Mesenchymal stem cell (in vitro differentiated cells and primary cell): ENCODE results near the gene CASP2.

Experiments used
- DNase-seq: peaks from one replicate; pipeline ENCODE4 v3.0.0-alpha.2; 2013
- H2AFZ ChIP-seq: one replicate; pipeline ENCODE4 v1.6.1; 2013; ENCODE audit warnings: low read depth, mild to moderate bottlenecking, control low read depth, inconsistent platforms, low read length, moderate library complexity
- H2AK5ac ChIP-seq: 2 replicates; pipeline ENCODE4 v1.6.1; 2013; ENCODE audit warnings: low read length, moderate library complexity, mild to moderate bottlenecking, inconsistent platforms; ENCODE audit not compliant: severe bottlenecking
- H2BK120ac ChIP-seq: one replicate; pipeline ENCODE4 v1.6.1; 2013; ENCODE audit warnings: low read depth, mild to moderate bottlenecking, inconsistent platforms, low read length, moderate library complexity
- H2BK12ac ChIP-seq, 2 experiments: one replicate each; pipeline ENCODE4 v1.6.1; 2013; ENCODE audit warnings: inconsistent platforms in 2 of 2, low read length in 2 of 2, mild to moderate bottlenecking in 2 of 2, moderate library complexity in 2 of 2, control low read depth in 1 of 2
- H2BK15ac ChIP-seq: one replicate; pipeline ENCODE4 v1.6.1; 2013; ENCODE audit warnings: mild to moderate bottlenecking, low read depth, inconsistent platforms; ENCODE audit not compliant: poor library complexity, severe bottlenecking
- H2BK5ac ChIP-seq: 2 replicates; pipeline ENCODE4 v1.6.1; 2013; ENCODE audit warnings: low read depth, mild to moderate bottlenecking, low read length, control low read depth, inconsistent platforms; ENCODE audit not compliant: poor library complexity, severe bottlenecking
- H3K14ac ChIP-seq, 2 experiments: one replicate each; pipeline ENCODE4 v1.6.1; 2013; ENCODE audit warnings: inconsistent platforms in 2 of 2, low read length in 2 of 2, control low read depth in 1 of 2, mild to moderate bottlenecking in 1 of 2, moderate library complexity in 1 of 2
- H3K18ac ChIP-seq, 2 experiments: one replicate each; pipeline ENCODE4 v1.6.1; 2013; ENCODE audit warnings: inconsistent platforms in 2 of 2, low read length in 2 of 2, control low read depth in 1 of 2, low read depth in 1 of 2, mild to moderate bottlenecking in 1 of 2
- H3K23ac ChIP-seq, 2 experiments: one replicate each; pipeline ENCODE4 v1.6.1; 2013; ENCODE audit warnings: inconsistent platforms in 2 of 2, low read length in 2 of 2, mild to moderate bottlenecking in 2 of 2, moderate library complexity in 2 of 2, control low read depth in 1 of 2
- H3K27ac ChIP-seq: 2 replicates; pipeline ENCODE4 v1.5.1; 2013; ENCODE audit warnings: mild to moderate bottlenecking, moderate library complexity, low read length, control low read depth, inconsistent platforms; ENCODE audit not compliant: poor library complexity, severe bottlenecking
- H3K27me3 ChIP-seq, 2 experiments: 2 replicates each; pipeline versions ENCODE4 v1.6.1 to v1.7.0; 2013; ENCODE audit warnings: low read length in 2 of 2, mild to moderate bottlenecking in 2 of 2, moderate library complexity in 2 of 2, control low read depth in 1 of 2, inconsistent platforms in 1 of 2; ENCODE audit not compliant: control insufficient read depth in 1 of 2, insufficient read depth in 1 of 2
- H3K36me3 ChIP-seq, 2 experiments: 2 replicates each; pipeline versions ENCODE4 v1.6.1 to v1.7.0; 2013; ENCODE audit warnings: low read length in 2 of 2, control low read depth in 1 of 2, inconsistent platforms in 1 of 2, low read depth in 1 of 2, mild to moderate bottlenecking in 1 of 2; ENCODE audit not compliant: insufficient read depth in 2 of 2, control insufficient read depth in 1 of 2
- H3K4ac ChIP-seq, 2 experiments: one replicate each; pipeline ENCODE4 v1.6.1; 2013; ENCODE audit warnings: inconsistent platforms in 2 of 2, low read length in 2 of 2, mild to moderate bottlenecking in 2 of 2, moderate library complexity in 2 of 2, control low read depth in 1 of 2, low read depth in 1 of 2
- H3K4me1 ChIP-seq: 2 replicates; pipeline ENCODE4 v1.6.1; 2013; ENCODE audit warnings: low read depth, low read length, control low read depth; ENCODE audit not compliant: control insufficient read depth, insufficient read depth
- H3K4me2 ChIP-seq: 2 replicates; pipeline ENCODE4 v1.6.1; 2013; ENCODE audit warnings: low read length, mild to moderate bottlenecking, inconsistent platforms; ENCODE audit not compliant: poor library complexity, severe bottlenecking
- H3K4me3 ChIP-seq, 2 experiments: 2 replicates each; pipeline versions ENCODE4 v1.5.1 to v1.7.0; 2013; ENCODE audit warnings: low read length in 2 of 2, mild to moderate bottlenecking in 2 of 2, control low read depth in 1 of 2, low read depth in 1 of 2; ENCODE audit not compliant: insufficient read depth in 1 of 2
- H3K79me1 ChIP-seq: replicated peaks from 2 replicates; pipeline ENCODE4 v1.6.1; 2013; ENCODE audit warnings: mild to moderate bottlenecking, control low read depth, low read length, inconsistent platforms; ENCODE audit not compliant: poor library complexity, severe bottlenecking
- H3K9ac ChIP-seq: 2 replicates; pipeline ENCODE4 v1.7.0; 2013; ENCODE audit warnings: mild to moderate bottlenecking, low read length, moderate library complexity
- H3K9me3 ChIP-seq: 2 replicates; pipeline ENCODE4 v1.7.0; 2013; ENCODE audit warnings: mild to moderate bottlenecking, low read length; ENCODE audit not compliant: control insufficient read depth
- H4K8ac ChIP-seq: one replicate; pipeline ENCODE4 v1.6.1; 2013; ENCODE audit warnings: inconsistent platforms, mild to moderate bottlenecking, low read length, moderate library complexity
- H4K91ac ChIP-seq: one replicate; pipeline ENCODE4 v1.6.1; 2013; ENCODE audit warnings: mild to moderate bottlenecking, low read length, inconsistent platforms
- WGBS: methylation state at CpG from one replicate; pipeline ENCODE4 v1.1.7; 2013; ENCODE audit warnings: mixed read lengths; 5-methylcytosine and 5-hydroxymethylcytosine counted together

The CASP2 gene

GRCh38 chr7:143283381-143283780 lies 4.8 kb upstream of the CASP2 start:
- Histone ChIP-seq H3K4me2 (no peak overlapping the region), H2BK120ac (no peak overlapping the region)

GRCh38 chr7:143284591-143285469 lies 3.3 kb upstream of the CASP2 start, which contains the start of gene TMEM139:
TMEM139 (plus strand) TSS chr7:143284958; CDS start chr7:143285958, 1,000 bp downstream.
- H4K91ac ChIP-seq, result no peak within 1 kb of the TSS
- no peak within 1 kb of the TSS for H3K4me3 ChIP-seq
- no peak within 1 kb of the TSS for H3K4ac ChIP-seq
- H3K9ac ChIP-seq, result no peak within 1 kb of the TSS
- peaks cover 19% of the 10 kb centered on the region for H3K4me1 ChIP-seq
- peak within 1 kb of the TSS; percentile 48 for H3K27ac ChIP-seq
- no peak within 1 kb of the TSS for H3K14ac ChIP-seq
- H3K9me3 ChIP-seq, result no peaks in the 10 kb centered on the region
- no peak within 1 kb of the TSS for H2BK120ac ChIP-seq
- H2AK5ac ChIP-seq, result peak within 1 kb of the TSS; percentile 73
- no peaks in the 10 kb centered on the region for H3K27me3 ChIP-seq
- no peak within 1 kb of the TSS for H2AFZ ChIP-seq
- DNase-seq, result no peak
- H3K79me1 ChIP-seq, result peaks cover 2% of the 10 kb centered on the region
- H3K4me2 ChIP-seq, result no peak within 1 kb of the TSS
- no peak within 1 kb of the TSS for H2BK15ac ChIP-seq
- no peaks in the 10 kb centered on the region for H3K36me3 ChIP-seq
- H4K8ac ChIP-seq, result no peak within 1 kb of the TSS
- no peak within 1 kb of the TSS for H3K18ac ChIP-seq
- no peak within 1 kb of the TSS for H3K23ac ChIP-seq
- WGBS, result 76% methylated on average over 11 of the region's 19 CpGs
- no peak within 1 kb of the TSS for H2BK12ac ChIP-seq
- no peak within 1 kb of the TSS for H2BK5ac ChIP-seq

More at GRCh38 chr7:143283381-143283780, 4.8 kb upstream of the CASP2 start:
- Histone ChIP-seq H3K9ac (no peak overlapping the region), H2BK5ac (no peak overlapping the region), H3K4me3 (no peak overlapping the region), H3K27me3 (no peaks in the 10 kb centered on the region), H3K4ac (no peak overlapping the region), H2AK5ac (no peak overlapping the region), H3K23ac (no peak overlapping the region), H2BK12ac (no peak overlapping the region), H3K14ac (no peak overlapping the region), H4K91ac (no peak overlapping the region), H4K8ac (no peak overlapping the region), H3K9me3 (no peaks in the 10 kb centered on the region), H3K18ac (no peak overlapping the region), H3K36me3 (no peaks in the 10 kb centered on the region), H3K27ac (no peak overlapping the region), H2BK15ac (no peak overlapping the region), H3K79me1 (peaks cover 2% of the 10 kb centered on the region), H2AFZ (no peak overlapping the region), H3K4me1 (peaks cover 20% of the 10 kb centered on the region)
- no peak for DNase-seq
- 79% methylated on average over 4 of the region's 4 CpGs for WGBS

DNA sequence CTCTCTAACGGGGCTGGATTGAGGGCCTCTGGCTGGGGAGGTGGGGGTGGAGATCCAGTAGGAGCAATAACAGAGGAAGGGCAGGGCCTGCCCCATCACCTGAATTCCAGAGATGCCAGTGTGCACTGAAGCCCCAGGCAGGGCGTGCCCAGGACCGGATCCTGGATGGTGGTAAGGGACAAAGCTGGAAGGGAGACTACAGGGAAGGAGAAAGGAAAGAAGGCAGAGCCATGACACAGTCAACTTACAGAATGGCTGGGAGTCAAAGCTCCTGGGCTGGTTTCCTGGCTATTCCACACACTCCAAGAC lies 2.7 kb upstream of the CASP2 start:
- Histone ChIP-seq H2BK15ac (no peak overlapping the region), H4K8ac (no peak overlapping the region), H3K27me3 (no peaks in the 10 kb centered on the region), H3K36me3 (peaks cover 0 to under 1% of the 10 kb centered on the region in 2 experiments), H3K4me1 (peaks cover 19% of the 10 kb centered on the region), H3K27ac (peak overlapping the region; percentile 48), H2BK5ac (no peak overlapping the region), H3K4me3 (no peak overlapping the region), H3K23ac (no peak overlapping the region), H4K91ac (no peak overlapping the region), H3K18ac (no peak overlapping the region), H2BK120ac (no peak overlapping the region), H2AFZ (no peak overlapping the region), H2BK12ac (no peak overlapping the region), H3K14ac (no peak overlapping the region), H2AK5ac (no peak overlapping the region), H3K4me2 (no peak overlapping the region), H3K9me3 (no peaks in the 10 kb centered on the region), H3K4ac (no peak overlapping the region), H3K9ac (no peak overlapping the region), H3K79me1 (peaks cover 2% of the 10 kb centered on the region)
- 67% methylated on average over 3 of the region's 3 CpGs for WGBS
- no peak for DNase-seq

- no peaks in the 10 kb centered on the region for H3K27me3 ChIP-seq
- H2BK15ac ChIP-seq, result no peak overlapping the region
- no peak overlapping the region for H3K4me3 ChIP-seq
- no peak overlapping the region for H3K4me2 ChIP-seq
- no peak overlapping the region for H2AFZ ChIP-seq
- H4K8ac ChIP-seq, result no peak overlapping the region
- peaks cover under 1 to 3% of the 10 kb centered on the region in 2 experiments for H3K36me3 ChIP-seq
- no peak overlapping the region for H2BK120ac ChIP-seq
- no peak overlapping the region for H3K23ac ChIP-seq
- peak overlapping the region; percentile 86 for H2AK5ac ChIP-seq
- DNase-seq, result no peak
- 96% methylated on average over 11 of the region's 11 CpGs for WGBS
- peaks cover 2% of the 10 kb centered on the region for H3K79me1 ChIP-seq
- H3K27ac ChIP-seq, result peak overlapping the region; percentile 48
- H3K4ac ChIP-seq, result no peak overlapping the region
- no peaks in the 10 kb centered on the region for H3K9me3 ChIP-seq
- H3K4me1 ChIP-seq, result peaks cover 22% of the 10 kb centered on the region
- H3K9ac ChIP-seq, result no peak overlapping the region
- no peak overlapping the region for H2BK12ac ChIP-seq
- H3K14ac ChIP-seq, result no peak overlapping the region
- no peak overlapping the region for H2BK5ac ChIP-seq
- H4K91ac ChIP-seq, result no peak overlapping the region
- H3K18ac ChIP-seq, result no peak overlapping the region
Measured at GRCh38 chr7:143285806-143286521, 2.2 kb upstream of the CASP2 start.
